ENCODE data around the gene PPP1R1C.

DNA sequence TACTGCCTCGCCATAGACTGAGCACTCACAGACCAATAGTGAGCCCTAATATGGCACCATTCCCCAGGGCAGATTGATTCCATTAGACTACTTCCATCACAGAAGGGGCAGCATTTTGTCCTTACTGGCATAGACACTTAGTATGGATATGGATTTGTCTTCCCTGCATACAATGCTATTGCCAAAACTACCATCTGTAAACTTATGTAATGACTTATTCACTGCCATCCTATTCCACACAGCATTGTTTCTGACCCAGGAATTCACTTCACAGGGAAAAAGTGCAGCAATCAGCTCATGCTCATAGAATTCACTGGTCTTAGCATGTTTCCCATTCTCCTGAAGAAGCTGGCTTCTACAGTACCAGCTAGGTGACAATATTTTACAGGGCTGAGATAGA lies 179.0 kb downstream of the PPP1R1C start:
- TF ChIP-seq ZNF138 (CRISPR knock-in tag; conservative IDR thresholded peaks at IDR 0.05) = no peak
- TF ChIP-seq, protein P1, sequence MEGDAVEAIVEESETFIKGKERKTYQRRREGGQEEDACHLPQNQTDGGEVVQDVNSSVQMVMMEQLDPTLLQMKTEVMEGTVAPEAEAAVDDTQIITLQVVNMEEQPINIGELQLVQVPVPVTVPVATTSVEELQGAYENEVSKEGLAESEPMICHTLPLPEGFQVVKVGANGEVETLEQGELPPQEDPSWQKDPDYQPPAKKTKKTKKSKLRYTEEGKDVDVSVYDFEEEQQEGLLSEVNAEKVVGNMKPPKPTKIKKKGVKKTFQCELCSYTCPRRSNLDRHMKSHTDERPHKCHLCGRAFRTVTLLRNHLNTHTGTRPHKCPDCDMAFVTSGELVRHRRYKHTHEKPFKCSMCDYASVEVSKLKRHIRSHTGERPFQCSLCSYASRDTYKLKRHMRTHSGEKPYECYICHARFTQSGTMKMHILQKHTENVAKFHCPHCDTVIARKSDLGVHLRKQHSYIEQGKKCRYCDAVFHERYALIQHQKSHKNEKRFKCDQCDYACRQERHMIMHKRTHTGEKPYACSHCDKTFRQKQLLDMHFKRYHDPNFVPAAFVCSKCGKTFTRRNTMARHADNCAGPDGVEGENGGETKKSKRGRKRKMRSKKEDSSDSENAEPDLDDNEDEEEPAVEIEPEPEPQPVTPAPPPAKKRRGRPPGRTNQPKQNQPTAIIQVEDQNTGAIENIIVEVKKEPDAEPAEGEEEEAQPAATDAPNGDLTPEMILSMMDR (IDR thresholded peaks at IDR 0.05) = no peak
- TF ChIP-seq, protein P2, sequence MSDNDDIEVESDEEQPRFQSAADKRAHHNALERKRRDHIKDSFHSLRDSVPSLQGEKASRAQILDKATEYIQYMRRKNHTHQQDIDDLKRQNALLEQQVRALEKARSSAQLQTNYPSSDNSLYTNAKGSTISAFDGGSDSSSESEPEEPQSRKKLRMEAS (CRISPR knock-in tag; IDR thresholded peaks at IDR 0.05) = no peak
